CD4-positive, alpha-beta T cell treated with Interleukin-2 at 100 ng/mL for 4 hours (primary cell): Measurements from ENCODE around the gene UBN2.
"Not testable (repeated sequence)": the region's sequence is repeated elsewhere in the genome, so short reads cannot be mapped to it uniquely, and the experiment has no call there.

ENCODE experiments used
- DNase-seq: peaks from one replicate; pipeline ENCODE4 v3.0.0-alpha.2; 2020; ENCODE audit warnings: low spot score

Gene UBN2

DNA sequence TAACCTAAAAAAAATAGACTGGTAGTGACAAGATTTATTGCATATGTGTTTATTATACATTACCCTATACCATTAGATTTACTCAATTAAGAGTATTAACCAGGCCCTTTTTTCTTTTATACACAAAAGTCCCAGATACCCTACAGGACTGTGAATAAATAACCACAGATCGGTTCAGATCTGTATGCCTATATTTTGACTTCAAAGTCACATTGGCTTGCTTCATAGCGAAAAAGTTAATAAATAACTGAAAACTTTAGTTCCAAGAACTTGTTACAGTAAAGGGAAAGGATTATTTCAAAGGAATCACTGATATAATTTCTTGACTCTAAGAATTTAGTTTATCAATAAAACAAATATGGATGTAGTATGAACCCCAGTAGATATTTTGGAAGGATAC, 68.3 kb downstream of the UBN2 start:
- no peak for DNase-seq

DNA sequence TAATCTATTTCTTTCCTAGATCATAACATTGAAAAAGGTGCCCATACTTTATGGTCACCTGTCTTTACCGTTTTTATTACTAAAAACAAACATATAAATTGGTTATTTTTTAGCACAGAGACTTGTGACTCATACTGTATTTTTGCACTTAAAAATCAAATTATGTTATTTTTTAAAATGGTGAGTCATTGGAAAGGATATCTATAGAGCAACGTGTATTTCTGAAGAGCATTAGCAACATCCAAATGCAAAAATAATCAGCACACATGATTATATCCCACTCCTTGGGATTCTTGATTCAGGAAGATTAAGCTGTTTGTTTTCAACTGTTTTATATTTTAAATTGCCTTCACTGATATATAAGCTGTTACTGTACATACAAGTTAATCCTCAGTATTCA, 69.4 kb downstream of the UBN2 start:
- no peak for DNase-seq

DNA sequence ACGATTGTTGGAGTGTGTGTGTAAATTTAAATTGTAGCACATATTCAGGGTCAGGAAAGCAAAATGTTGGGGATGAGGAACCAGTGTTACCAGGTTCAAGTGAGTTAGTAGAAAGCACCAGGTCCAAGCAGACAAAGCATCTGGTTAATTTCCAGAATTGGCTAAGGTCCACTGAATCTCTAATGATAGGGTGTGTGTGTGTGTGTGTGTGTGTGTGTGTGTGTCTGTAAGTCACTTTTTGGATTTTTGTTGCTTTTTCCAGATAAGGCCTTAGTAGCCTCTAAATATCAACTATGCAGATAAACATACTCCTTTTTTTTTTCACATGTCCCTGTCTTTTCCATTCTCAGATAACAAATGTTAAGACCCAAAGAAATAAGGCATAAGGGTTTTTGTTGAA, 73.5 kb downstream of the UBN2 start:
- DNase-seq = no peak

DNA sequence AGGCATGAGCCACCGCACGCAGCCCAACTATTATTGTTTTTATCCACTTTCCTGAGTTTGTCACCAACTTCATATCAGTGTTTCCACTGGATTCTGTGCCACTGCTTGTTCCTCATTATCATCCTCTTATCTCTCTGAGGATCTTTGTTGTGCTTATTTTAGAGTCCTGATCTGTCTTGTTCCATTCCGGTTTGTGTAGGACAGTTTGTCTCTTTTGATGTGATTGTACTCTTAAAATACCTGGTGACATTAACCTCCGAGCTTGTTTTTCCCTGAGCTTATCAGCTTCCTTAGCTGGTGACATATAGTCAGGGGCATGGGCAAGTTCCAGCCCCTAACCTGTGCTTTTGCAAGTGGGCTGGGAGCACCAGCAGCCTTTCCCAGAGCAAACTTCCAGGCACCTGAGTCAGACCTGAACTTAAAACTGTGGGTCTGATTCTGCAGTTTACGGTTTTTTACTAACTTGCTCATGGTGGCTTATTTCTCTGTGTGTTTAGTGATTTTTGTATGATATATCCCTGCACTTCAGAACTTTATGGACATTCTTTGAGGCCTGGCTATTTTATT, 87.0 kb downstream of the UBN2 start:
- DNase-seq = no peak

DNA sequence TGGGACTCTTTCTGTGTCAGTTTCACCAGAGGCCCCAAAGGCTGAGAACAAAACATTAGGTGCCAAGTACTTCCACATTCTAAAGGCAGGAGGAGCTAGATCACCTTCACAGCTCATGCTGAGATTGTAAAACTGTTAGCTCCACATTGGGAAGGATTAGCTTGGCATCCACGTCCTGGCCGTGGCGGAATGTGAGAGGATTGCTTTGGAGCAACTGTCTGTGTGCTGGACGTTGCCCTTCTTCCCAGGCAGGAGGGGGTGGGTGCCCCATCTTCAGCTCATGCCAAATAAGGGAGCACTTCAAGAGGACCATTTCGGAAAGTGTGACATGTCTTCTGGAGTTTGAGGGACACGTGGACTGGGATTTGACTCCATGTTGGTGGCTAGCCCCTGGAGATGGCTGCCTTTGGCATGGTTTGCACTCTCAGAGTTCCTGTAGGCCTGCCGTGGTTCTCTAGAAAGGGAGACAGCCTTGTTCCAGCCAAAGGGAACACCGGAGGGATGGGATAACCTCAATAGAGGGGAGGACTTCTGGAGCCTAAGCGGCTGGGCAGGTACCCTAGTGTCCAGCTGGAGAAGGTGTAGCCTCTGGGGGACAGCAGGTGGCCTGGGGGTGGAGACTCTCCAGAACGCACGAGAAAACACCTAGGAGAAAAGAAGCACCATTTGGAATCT, 90.2 kb downstream of the UBN2 start:
- no peak for DNase-seq

DNA sequence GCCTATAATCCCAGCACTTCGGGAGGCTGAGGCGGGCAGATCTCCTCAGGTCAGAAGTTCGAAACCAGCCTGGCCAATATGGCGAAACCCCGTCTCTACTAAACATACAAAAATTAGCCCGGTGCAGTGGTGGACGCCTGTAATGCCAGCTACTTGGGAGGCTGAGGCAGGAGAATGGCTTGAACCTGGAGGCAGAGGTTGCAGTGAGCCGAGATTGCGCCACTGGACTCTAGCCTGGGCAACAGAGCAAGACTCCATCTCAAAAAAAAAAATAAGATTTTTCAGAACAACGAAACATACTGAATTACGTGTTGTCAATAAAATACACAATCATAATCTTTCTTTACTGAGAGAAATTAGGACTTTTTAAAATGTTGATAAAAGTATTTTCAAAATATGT, 93.7 kb downstream of the UBN2 start:
- DNase-seq = not testable (repeated sequence)

DNA sequence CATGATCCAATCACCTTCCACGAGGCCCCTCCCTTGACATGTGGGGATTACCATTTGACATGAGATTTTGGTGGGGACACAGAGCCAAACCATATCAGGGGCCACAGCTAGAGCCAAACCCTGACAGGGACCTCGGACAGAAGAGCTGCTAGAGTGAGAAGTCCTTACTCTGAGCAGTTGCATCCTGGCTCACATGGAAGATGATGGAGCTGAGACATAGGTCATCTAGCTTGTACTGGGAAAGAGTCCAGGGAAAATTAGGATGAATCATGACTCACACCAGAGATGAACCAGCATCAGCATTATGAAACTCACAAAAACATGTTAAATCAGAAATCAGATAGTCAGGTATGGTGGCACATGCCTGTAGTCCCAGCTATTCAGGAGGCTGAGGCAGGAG, 97.3 kb downstream of the UBN2 start:
- DNase-seq = no peak

DNA sequence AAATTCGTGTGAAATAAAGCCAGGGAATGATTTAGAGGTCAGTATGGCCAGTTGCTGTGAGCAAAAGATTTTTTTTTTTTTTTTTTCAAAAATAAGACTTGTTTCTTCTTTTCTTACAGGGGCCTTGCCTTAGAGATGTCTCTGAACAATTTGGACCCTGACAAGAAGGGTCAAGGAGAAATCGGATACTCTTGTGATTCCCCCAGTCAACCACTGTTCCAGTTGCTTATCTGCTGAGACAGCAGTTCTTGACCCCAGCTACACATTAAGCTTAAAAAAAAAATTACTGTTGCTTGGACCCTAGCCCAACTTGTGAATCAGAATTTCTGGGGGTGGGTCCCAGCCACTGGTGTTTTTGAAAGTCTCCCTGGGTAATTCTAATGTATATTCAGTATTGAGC, 98.1 kb downstream of the UBN2 start:
- no peak for DNase-seq

DNA sequence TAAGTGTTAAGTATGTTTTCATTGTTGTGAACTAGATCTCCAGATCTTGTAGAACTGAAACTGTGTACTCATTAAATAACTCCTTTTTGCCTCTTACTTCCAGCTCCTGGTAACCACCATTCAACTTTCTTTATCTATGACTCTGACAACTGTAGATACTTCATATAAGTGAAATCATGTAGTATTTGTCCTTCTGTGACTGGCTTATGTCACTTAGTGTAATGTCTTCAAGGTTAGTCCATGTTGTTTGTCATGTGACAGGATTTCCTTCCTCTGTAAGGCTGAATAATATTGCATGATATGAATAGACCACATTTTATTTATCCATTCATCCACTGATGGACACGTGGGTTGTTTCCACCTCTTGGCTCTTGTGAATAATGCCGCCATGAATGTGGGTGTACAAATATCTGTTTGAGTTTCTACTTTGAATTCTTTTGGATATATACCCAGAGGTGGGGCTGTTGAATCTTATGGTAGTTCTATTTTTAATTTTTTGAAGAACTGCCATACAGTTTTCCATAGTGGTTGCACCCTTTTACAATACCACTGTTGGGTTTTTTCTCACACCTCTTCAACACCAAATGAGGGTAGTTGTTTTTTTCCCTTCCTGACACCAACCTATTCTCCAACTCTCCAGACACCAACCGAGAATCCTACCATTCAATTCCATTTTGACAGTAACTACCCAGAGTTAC, 99.4 kb downstream of the UBN2 start:
- DNase-seq = no peak

DNA sequence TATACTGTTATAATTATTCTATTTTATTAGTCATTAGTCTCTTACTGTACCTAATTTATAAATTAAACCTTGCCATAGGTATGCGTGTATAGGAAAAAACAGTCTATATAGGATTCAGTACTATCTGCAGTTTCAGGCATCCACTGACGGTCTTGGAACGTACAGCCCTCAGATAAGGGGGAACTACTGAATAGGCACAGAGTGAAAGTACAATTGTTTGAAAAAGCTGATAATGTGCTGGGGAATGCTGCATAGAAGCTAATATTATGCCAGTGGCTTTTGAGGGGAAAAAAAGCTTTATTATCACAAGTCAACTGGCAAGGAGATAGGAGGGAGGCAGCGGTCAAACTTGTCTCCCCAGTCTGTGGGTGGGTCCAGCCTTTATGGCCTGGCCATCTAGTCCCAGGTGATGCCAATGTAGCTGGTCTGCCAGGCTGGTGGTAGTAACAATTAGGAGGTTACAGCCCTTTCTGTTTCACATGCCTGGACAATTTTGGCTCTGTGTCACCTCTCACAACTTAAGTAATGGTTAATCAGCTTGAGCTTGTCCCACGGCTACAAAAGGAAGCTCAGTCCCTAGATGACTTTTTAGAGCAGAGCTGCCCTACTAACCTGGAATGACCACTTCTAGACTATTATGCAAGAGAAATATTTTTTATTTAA, 101.8 kb downstream of the UBN2 start:
- no peak for DNase-seq

DNA sequence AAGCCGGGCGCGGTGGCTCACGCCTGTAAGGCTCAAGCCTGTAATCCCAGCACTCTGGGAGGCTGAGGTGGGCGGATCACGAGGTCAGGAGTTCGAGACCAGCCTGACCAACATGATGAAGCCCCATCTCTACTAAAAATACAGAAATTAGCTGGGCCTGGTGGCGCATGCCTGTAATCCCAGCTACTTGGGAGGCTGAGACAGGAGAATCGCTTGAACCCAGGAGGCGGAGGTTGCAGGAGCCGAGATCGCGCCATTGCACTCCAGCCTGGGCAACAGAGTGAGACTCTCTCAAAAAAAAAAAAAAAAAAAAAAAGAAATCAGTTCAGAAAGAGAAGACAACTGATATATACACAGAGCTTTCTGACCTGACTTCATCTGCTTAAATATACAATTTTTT, 102.4 kb downstream of the UBN2 start:
- not testable (repeated sequence) for DNase-seq

DNA sequence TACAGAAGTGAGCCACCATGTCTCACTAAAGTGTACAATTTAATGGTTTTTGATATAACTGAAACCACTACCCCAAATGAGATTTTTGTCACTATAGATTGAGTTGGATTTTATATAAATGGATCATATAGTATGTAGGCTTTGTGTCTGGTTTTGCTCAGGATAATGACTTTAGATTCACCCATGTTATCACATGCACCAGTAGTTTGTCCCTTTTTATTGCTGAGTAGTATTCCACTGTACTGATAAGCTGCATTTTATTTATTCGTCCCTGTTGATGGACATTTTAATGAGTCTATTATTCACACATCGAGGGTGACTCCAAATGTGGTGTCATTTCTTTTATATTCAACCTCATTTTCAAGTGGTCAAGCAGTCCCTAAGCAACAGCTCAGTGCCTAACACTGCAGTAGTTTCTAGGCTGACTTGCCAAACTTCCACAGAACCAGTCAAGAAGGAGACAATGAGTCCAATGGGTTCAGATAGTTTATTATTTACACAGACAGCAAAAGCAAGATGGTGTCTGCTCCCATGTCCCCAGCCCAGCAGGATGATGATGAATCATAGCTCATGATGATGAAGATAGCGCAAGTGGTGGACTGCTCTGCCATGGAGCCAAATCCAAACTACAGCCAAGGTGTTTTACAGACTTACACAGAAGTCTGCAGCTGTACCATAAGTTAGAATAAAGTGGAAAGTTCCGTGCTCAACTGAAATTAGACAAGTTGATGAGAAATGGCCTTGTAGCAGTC, 103.5 kb downstream of the UBN2 start:
- DNase-seq = no peak

DNA sequence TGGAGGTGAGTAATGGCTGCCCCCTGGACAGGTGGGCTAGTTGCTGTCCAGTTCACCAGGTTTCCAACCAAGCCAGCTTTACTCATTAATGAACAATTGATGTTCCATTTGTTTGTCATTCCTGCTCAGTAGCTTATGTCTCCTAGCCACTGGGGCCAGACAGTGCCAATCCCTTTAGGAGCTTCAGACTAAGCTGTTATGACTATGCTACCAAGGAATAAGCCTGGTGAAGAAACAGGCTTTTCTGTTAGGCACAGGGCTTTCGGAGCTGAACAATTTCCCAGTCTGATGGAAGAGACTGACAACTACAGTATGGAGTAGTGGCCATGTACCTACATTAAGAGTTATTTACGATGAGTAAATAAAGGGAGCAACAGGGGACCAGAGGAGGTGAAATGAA, 108.0 kb downstream of the UBN2 start:
- no peak for DNase-seq

DNA sequence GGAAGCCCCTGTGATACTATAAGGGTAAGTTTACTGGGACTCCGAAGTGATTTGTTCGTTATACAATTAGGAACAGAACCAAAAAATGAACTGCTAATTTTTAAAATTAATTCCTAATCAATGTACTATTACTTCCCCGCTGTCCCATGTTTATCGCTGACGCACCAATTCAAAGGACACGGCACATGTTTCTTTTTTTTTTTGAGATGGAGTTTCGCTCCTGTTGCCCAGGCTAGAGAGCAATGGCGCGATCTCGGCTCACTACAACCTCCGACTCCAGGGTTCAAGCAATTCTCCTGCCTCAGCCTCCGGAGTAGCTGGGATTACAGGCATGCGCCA, 108.6 kb downstream of the UBN2 start:
- no peak for DNase-seq

DNA sequence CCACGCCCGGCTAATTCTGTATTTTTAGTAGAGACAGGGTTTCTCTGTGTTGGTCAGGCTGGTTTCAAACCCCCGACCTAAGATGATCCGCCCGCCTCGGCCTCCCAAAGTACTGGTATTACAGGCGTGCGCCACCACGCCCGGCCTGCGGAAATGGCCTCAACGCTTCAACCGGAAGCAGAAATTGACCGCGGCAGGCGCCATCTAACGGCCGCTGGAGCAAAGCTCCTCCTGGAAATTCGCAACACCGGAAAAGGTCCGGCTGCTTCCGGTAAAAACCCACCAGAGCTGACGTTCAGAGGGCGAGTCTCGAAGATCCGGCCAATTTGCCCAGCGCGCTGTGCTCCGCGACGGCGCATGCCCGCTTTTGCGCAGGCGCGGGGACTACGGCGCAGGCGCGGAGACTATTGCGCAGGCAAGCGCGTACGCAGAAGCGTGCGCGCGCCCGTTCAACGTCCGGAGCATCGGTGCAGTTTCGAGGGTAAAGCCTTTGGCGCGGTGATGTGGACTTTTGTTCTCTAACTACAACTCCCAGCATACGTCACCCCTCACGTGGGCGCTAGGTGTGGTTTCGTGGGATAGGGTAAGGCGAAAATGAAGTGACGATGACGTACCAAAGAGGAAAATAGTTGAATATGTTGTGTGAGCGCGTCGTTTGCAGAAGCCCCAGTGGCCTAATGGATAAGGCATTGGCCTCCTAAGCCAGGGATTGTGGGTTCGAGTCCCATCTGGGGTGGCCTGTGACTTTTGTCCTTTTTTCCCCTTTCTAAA, 109.2 kb downstream of the UBN2 start:
- DNase-seq = peak; percentile 99

DNA sequence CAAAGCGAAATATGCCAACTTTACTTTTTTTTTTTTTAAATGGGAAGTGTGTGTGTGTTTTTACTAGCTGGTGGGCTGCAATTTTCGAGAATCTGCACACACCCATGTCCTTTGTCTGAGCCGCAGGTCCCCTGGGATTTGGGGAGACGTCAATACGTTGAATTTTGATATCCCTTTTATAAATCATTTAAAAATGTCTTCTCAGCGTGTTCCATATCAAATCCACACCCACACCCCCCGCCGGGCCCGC, 109.7 kb downstream of the UBN2 start:
- DNase-seq = no peak

DNA sequence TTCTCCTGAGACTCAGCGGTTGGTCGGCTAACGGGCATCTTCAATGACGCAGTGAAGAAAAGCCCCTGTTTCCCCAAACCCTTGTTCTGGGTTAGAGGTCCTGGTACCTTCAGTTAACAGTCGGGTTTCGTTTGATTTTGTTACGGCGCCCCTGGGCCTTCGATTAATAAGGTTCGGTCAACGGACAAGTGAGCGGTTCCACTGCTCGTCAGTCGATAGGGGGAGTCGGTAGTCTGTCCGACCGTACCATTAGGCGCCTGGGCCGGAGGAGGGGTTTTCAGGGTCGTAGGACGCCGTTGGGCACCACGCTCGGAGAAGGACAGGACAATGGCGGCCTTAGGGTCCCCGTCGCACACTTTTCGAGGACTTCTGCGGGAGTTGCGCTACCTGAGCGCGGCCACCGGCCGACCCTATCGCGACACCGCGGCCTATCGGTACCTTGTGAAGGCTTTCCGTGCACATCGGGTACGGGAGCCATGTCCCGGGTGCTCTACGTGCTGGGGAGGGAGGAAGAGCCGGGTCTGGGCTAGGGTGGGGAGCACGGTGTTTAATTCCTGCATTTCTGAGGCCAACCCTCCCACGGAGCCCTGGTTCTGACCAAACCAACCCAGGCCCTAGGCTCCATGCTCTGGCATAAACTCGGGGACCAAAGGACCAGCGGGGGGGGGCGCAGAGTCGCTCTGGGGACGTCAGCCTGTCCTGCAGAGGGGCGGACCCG, 110.2 kb downstream of the UBN2 start, which contains the start of gene FMC1:
FMC1 (plus strand) TSS at position 280 of the 718 bp plus-strand sequence; CDS start at position 328, 48 bp downstream.
- DNase-seq = peak; percentile 89

DNA sequence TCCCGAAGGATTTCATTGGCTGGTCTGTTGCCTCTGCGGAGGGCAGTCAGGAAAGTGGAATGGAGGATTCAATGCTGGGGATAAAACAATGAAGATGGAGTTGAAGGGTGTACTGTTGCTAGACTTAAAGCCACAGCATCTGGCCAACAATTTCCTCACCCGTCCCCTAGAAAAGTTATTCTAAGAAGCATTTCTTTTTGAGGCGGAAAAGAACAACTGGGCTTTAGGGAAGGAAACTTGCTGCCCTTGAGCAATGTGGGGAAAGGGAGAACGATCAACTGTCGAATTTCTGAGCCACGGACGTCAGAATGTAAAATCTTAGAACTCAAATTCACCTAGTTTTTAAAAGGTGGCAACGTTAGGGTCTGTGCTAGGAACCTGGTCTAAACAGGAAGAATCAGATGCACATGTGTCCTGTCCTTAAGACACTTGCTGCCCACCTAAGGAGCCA, 110.8 kb downstream of the UBN2 start:
- no peak for DNase-seq

DNA sequence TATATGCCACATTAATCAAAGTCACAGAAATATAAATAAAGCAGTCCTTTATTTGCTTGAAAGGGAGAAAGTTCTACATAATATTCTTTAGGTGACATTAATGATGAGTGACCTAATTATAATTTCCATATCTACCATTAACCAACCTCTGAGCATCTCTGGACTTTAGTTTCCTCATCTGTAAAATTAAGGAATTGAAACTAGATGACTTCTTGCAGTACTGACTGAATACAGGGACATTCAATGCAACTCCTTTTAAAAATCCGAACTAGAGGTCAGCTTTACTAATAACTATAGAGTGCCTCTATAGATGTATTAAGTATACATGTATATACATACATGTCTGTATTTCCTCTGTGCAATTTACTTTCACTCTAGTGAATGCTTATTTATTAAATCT, 114.0 kb downstream of the UBN2 start:
- DNase-seq = no peak

DNA sequence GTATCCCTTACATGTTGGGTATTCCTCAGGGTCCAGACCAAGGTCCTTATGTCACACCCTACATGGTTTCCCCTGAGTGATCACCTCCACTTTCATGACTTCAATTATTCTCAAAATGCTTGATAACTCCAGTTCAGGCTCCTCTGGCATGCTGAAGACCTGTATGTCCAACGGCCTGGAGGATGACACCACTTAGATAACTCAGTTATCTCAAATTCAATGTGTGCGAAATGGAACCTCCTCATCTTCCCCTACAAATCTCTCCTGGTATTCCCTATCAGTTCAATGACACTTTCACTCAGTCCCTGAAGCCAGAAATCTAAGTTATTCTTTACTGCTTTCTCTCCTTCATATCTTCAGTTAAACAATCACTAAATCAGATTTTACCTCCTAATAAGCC, 120.0 kb downstream of the UBN2 start:
- DNase-seq = no peak

DNA sequence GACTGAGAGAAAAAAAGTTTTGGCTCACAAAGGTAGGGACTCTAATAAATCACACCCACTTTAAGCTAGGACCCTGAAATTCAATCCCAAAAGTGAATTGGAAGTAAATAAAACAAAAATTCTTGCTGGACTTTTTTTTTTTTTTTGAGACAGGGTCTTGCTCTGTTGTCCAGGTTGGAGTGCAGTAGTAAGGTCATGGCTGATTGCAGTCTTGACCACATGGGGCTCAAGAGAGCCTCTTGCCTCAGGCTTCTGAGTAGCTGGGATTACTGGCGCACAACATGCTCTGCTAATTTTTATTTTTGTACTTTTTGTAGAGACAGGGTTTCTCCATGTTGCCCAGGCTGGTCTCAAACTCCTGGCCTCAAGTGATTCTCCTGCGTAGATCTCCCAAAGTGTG, 123.7 kb downstream of the UBN2 start:
- DNase-seq = no peak
